Lower lobe of right lung (tissue), 2 donors: ENCODE results near the gene TNFAIP2. TPM values are rescaled to one million over a fixed set of nuclear protein-coding genes. Genes with fewer than 3 reads are reported as not detected.
A peak's percentile ranks its signal among the peaks of the same experiment; 100 is the strongest.

Experiments
- ATAC-seq, 2 donors: fragments of 200-7000 bp; cut with Tn5 transposase; one replicate each; pipeline ENCODE4 v1.9.1; 2020 to 2022; ENCODE audit warnings: mild to moderate bottlenecking in 2 of 2, moderate library complexity in 2 of 2
- DNase-seq: peaks from one replicate; pipeline ENCODE4 v3.0.0-alpha.2; 2020
- H3K27ac ChIP-seq: fragments of 200-600 bp; one replicate; pipeline ENCODE4 v1.8.0; 2022
- H3K27me3 ChIP-seq: fragments of 200-600 bp; one replicate; pipeline ENCODE4 v1.8.0; 2022; ENCODE audit warnings: low read depth
- H3K36me3 ChIP-seq: fragments of 200-600 bp; one replicate; pipeline ENCODE4 v1.8.0; 2022; ENCODE audit warnings: mild to moderate bottlenecking
- H3K4me1 ChIP-seq: fragments of 200-600 bp; one replicate; pipeline ENCODE4 v1.8.0; 2022
- H3K4me3 ChIP-seq: fragments of 200-600 bp; one replicate; pipeline ENCODE4 v1.8.0; 2022; ENCODE audit warnings: mild to moderate bottlenecking
- H3K9me3 ChIP-seq: fragments of 200-600 bp; one replicate; pipeline ENCODE4 v1.8.0; 2022
- CTCF ChIP-seq: fragments of 200-600 bp; IDR thresholded peaks from one replicate; pipeline ENCODE4 v1.8.0; 2022; ENCODE audit warnings: antibody characterized with exemption, mild to moderate bottlenecking
- intact Hi-C: fragments of 100-400 bp; cut with DNase I; formaldehyde crosslinking; loops from one replicate; pipeline ENCODE4 v1.11.0; 2022
- total RNA-seq: library from RNA; stranded (reverse); fragmentation: NEBNext Ultra II Directional; extraction: Animal tissue kit (Norgen Biotek cat#: 25700); gene quantifications from one replicate; pipeline ENCODE4 v1.2.1, GENCODE V29; 2021
- donor health status: DM: no; HTN: yes; CAD: no; lungs with severe emphysema.

TNFAIP2 gene
- total RNA-seq, 1 donor from 2014 or later: 254 TPM

- Histone ChIP-seq H3K27me3 (peaks cover 33% of the 10 kb centered on the region), H3K4me3 (no peak overlapping the region), H3K36me3 (no peaks in the 10 kb centered on the region), H3K4me1 (peaks cover 7% of the 10 kb centered on the region), H3K9me3 (no peaks in the 10 kb centered on the region), H3K27ac (no peak overlapping the region)
- ATAC-seq: no peak
- no peak for TF ChIP-seq CTCF
- peak; percentile 41 for DNase-seq
- intact Hi-C loops: no loop called here
Observed at GRCh38 chr14:103086771-103087342, 36.4 kb upstream of the TNFAIP2 start.

GRCh38 chr14:103087343-103087835 lies 35.9 kb upstream of the TNFAIP2 start:
- Histone ChIP-seq H3K4me3 (no peak overlapping the region), H3K27ac (no peak overlapping the region), H3K9me3 (no peaks in the 10 kb centered on the region), H3K27me3 (peaks cover 33% of the 10 kb centered on the region), H3K4me1 (peaks cover 7% of the 10 kb centered on the region), H3K36me3 (no peaks in the 10 kb centered on the region)
- no peak for TF ChIP-seq CTCF
- intact Hi-C loops: no loop called here
- peak; percentile 44 for DNase-seq
- no peak for ATAC-seq

- ATAC-seq: no peak
- Histone ChIP-seq H3K27ac (no peak overlapping the region), H3K4me3 (no peak overlapping the region), H3K4me1 (peaks cover 7% of the 10 kb centered on the region), H3K9me3 (no peaks in the 10 kb centered on the region), H3K36me3 (no peaks in the 10 kb centered on the region), H3K27me3 (peaks cover 30% of the 10 kb centered on the region)
- TF ChIP-seq CTCF: no peak
- intact Hi-C loops: no loop called here
- no peak for DNase-seq
Observed at GRCh38 chr14:103088921-103089320, 34.3 kb upstream of the TNFAIP2 start.

DNA sequence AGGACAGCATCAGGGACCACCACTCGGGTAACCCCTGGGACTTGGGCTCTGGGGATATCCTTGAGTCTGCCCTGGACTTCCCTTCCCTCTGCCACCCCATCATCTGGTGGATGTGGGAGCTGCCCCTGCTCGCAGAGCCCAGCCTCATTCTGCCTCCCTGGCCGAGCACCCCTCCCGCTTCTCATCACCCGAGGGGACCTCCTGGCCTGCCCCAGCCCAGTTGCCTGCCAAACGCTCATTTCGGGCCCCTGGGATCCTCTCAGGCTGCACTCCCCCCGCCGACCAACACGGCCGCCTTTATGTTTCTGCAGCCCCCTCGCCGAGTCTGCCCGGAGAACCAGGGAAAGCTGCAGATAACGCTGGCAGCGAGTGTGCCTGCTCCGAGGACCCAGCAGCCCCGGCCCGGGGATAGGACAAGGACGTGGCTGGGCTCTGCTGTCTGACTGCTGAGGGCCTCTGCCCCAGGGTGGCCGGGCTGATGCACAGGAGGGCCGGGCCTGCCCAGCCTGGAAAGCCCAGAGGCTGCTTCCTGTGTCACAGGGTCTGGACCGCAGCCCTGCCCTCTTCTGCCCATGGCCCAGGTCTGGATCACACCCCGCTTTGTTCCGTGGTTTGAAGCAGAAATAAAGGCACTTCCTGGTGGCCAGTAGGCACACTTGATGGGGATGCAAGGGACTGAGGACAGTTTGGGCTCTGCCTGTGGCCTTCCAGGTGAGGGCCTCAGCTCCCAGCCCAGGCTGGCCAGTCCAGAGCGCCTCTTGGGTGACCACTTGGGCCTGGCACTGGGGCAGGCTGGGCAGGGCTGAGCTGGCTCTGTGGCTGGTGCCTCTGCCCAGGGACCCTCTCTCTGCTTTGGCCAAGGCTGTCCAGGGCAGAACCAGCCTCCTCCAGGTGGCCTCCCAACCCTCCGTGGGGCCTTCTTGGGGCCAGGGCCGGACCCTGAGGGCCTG lies 33.6 kb upstream of the TNFAIP2 start:
- Histone ChIP-seq H3K4me1 (peaks cover 10% of the 10 kb centered on the region), H3K27me3 (peaks cover 22% of the 10 kb centered on the region), H3K27ac (no peak overlapping the region), H3K36me3 (no peaks in the 10 kb centered on the region), H3K4me3 (no peak overlapping the region), H3K9me3 (no peaks in the 10 kb centered on the region)
- intact Hi-C loops: no loop called here
- no peak for DNase-seq
- no peak for TF ChIP-seq CTCF
- no peak for ATAC-seq

DNA sequence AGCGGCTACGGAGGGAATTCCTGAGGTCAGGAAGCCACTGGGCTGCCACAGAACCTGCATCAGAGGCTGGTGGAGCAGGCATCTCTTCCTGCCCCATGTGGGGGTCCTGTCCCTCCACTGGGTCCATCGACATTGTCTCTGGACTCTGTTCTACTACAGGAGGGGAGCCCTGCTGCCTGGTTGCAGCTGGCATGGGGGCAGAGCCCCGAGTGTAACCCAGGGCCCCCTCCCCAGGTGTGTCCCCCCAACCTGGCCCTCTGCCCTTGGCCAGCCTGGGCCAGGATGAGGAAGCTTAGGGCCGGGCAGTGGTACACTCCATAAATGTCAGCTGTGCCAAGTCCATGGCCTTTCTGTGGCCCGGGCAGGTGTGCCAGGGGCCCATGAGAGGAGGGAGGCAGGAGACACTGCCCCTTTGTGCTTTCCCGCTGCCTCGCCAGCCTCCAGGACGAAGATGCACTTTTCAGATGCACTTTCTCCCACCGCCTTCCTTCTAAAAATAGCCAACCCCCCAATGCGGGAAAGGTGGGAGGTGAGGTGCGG lies 32.7 kb upstream of the TNFAIP2 start:
- DNase-seq (no peak), ATAC-seq (no peak)
- peaks cover 13% of the 10 kb centered on the region for H3K4me1 ChIP-seq
- H3K27ac ChIP-seq: no peak overlapping the region
- intact Hi-C loops: no loop called here
- H3K36me3 ChIP-seq: no peaks in the 10 kb centered on the region
- no peaks in the 10 kb centered on the region for H3K9me3 ChIP-seq
- H3K27me3 ChIP-seq: peaks cover 13% of the 10 kb centered on the region
- no peak for TF ChIP-seq CTCF
- no peak overlapping the region for H3K4me3 ChIP-seq
